Breast epithelium (tissue), 4 donors: ENCODE results near the gene TGM2. TPM values are rescaled to one million over a fixed set of nuclear protein-coding genes. Genes with fewer than 3 reads are reported as not detected.

Source experiments
- DNase-seq, 2 donors: peaks; one replicate each; pipeline ENCODE4 v3.0.0-alpha.2; 2019; ENCODE audit warnings: low spot score in 2 of 2
- H3K27ac ChIP-seq, 2 donors: fragments of 200-600 bp; sonication (generic) in 1 of 2; one replicate each; pipeline ENCODE4 v1.5.1; 2016 to 2019; ENCODE audit warnings: mild to moderate bottlenecking in 1 of 2
- H3K27me3 ChIP-seq, 2 donors: fragments of 200-600 bp; sonication (generic) in 1 of 2; one replicate each; pipeline versions ENCODE4 v1.5.1 to v1.6.0; 2017 to 2019; ENCODE audit warnings: control low read depth in 1 of 2, mild to moderate bottlenecking in 1 of 2
- H3K36me3 ChIP-seq: fragments of 200-600 bp; one replicate; pipeline ENCODE4 v1.5.1; 2019
- H3K4me1 ChIP-seq, 2 donors: fragments of 200-600 bp; sonication (generic); one replicate each; pipeline ENCODE4 v1.5.1; 2016 to 2019; ENCODE audit warnings: control low read depth in 1 of 2
- H3K4me3 ChIP-seq, 3 donors: fragments of 200-600 bp; sonication (generic); 1 replicate in 2 of 3; 2 replicates in 1 of 3; pipeline ENCODE4 v1.5.1; 2016 to 2019; ENCODE audit warnings: mild to moderate bottlenecking in 3 of 3, moderate library complexity in 2 of 3
- H3K9me3 ChIP-seq, 2 donors: fragments of 200-600 bp; sonication (generic) in 1 of 2; one replicate each; pipeline ENCODE4 v1.5.1; 2016 to 2019; ENCODE audit warnings: control low read depth in 1 of 2
- POLR2A ChIP-seq: fragments of 450-650 bp; IDR thresholded peaks from one replicate; pipeline ENCODE4 v1.6.1; 2016; ENCODE audit warnings: antibody characterized with exemption, mild to moderate bottlenecking, moderate library complexity
- POLR2AphosphoS5 ChIP-seq, 3 donors: sonication (generic); formaldehyde crosslinking; IDR thresholded peaks; one replicate each; pipeline ENCODE4 v1.6.1; 2017; ENCODE audit warnings: antibody characterized with exemption in 3 of 3
- intact Hi-C: fragments of 100-400 bp; cut with DNase I; formaldehyde crosslinking; loops from one replicate; pipeline ENCODE4 v1.15.1; 2023; ENCODE audit warnings: low total_unique reads
- total RNA-seq, 3 donors: library from RNA; depleted of rRNA; stranded (reverse); fragments of >200 nt; gene quantifications; one replicate each; pipeline ENCODE4 v1.1.0, GENCODE V29; 2016
- TF ChIP-seq, protein P1 (sequence below), 3 donors: fragments of 450-650 bp; IDR thresholded peaks; one replicate each; pipeline ENCODE4 v1.5.1; 2016 to 2017; ENCODE audit warnings: antibody characterized with exemption in 3 of 3, mild to moderate bottlenecking in 3 of 3, moderate library complexity in 3 of 3

TGM2 gene
- total RNA-seq, 3 donors from 2014 or later, result 10.7 to 44.9 (median 15.2) TPM

DNA sequence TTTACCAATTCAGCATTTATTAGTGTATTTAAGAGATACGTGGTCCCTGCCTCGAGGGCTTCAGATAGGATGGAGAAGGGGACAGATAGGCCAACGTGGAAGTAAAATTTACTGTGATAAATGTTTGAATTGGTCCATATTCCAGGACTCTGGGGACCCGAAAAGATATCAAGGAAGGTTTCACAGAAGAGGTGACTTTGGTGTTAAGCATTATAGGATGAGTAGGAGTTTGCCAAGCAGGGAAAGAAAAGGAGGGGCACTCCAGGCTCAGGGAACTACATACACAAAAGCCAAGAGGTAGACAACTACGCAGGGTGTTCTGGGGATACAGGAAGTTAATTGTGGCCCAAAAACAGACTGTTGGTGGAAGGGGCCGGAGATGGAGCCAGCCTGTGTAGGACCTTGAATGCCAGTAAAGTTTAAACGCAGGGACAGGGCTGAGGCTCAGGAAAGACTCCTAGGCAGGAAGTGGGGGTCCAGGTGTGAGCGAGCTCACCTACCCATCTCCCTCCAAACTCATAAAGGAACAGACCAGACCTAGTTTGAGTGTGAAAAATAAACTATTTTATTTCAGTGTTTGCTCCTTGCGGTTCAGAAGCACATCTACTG, 37.0 kb downstream of the TGM2 start:
- intact Hi-C loops, result no loop called here
- Histone ChIP-seq H3K27ac (no peak overlapping the region), H3K9me3 (no peaks in the 10 kb centered on the region), H3K4me3 (no peak overlapping the region), H3K27me3 (no peaks in the 10 kb centered on the region), H3K4me1 (no peaks in the 10 kb centered on the region), H3K36me3 (no peaks in the 10 kb centered on the region)
- DNase-seq, result no peak
- TF ChIP-seq, protein P1, sequence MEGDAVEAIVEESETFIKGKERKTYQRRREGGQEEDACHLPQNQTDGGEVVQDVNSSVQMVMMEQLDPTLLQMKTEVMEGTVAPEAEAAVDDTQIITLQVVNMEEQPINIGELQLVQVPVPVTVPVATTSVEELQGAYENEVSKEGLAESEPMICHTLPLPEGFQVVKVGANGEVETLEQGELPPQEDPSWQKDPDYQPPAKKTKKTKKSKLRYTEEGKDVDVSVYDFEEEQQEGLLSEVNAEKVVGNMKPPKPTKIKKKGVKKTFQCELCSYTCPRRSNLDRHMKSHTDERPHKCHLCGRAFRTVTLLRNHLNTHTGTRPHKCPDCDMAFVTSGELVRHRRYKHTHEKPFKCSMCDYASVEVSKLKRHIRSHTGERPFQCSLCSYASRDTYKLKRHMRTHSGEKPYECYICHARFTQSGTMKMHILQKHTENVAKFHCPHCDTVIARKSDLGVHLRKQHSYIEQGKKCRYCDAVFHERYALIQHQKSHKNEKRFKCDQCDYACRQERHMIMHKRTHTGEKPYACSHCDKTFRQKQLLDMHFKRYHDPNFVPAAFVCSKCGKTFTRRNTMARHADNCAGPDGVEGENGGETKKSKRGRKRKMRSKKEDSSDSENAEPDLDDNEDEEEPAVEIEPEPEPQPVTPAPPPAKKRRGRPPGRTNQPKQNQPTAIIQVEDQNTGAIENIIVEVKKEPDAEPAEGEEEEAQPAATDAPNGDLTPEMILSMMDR (IDR thresholded peaks at IDR 0.05), result no peak
- TF ChIP-seq POLR2AphosphoS5 (IDR thresholded peaks at IDR 0.05), result no peak

DNA sequence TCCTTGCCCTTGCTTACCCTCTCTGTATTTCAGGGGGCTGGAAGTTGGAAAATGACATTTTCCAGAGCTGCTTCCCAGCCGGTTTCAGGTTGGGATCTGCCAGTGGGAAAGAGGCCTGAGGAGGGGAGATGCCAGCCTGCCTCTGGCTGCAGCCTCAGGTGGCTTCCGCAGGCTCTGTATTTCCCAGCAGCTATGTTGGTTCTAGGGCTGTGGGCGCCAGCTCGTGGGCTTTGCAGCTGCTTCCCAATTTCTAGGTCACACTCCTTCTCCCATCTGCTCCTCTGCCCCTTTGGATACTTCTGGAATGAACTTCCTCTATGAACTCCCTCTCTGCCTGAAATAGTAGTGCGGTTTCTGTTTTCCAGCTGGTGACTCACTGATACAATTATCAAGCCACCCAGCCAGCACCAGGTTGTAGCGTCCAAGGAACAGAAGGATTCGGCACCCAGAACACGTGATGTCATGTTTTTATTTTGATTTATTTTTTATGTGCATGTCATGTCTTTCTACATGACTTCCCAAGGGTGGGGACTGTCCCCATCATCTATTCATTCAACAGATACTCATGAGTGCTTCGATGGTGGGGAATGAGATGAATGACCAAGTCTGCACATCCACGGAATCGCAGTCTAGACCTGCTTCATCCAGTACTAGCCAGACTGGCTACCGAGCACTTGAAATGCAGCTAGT, 38.0 kb downstream of the TGM2 start:
- Histone ChIP-seq H3K27me3 (no peaks in the 10 kb centered on the region), H3K9me3 (no peaks in the 10 kb centered on the region), H3K36me3 (no peaks in the 10 kb centered on the region), H3K4me3 (no peak overlapping the region), H3K27ac (peak overlapping the region; percentile 25 to 27), H3K4me1 (no peaks in the 10 kb centered on the region)
- TF ChIP-seq POLR2A (no peak), POLR2AphosphoS5 (IDR thresholded peaks at IDR 0.05) (no peak)
- TF ChIP-seq, protein P1 (IDR thresholded peaks at IDR 0.05), result no peak
- intact Hi-C loops, result no loop called here
- no peak for DNase-seq

DNA sequence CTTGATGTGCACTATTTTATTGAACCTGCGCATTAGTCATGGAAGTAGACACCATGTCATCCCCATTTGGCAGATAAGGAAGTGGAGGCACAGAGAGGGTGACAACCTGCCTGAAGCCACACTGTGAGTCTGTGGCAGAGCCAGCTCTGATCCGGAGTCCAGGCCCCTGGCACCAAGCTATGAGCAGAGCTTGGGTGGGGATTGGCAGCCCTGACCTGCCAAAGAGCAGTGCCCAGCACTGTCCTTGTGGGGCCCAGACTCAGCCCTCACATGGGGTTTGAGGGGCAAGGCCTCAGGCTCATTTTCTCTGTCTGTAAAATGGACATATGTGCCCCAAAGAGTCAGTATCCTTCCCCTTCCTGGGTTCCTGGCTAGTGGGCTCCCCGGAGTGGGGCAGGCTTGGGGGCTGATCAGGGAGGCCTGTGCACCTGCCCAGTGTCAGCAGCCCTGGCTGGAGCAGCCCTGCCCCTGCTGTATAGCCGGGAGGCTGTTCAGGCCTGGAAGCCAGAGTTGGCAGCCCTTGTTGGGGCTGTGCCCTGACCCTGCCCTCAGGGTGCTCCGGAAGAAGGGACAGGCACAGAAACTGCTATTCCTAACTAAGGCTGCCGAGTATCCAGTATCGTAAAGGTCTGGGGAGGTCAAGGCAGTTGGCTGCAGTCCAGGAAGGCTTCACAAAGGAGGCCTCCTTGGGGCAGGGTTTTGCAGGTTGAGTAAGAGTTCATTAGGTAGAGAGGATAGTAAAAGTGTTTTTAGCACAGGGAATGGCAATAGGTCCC, 38.7 kb downstream of the TGM2 start:
- no peaks in the 10 kb centered on the region for H3K27me3 ChIP-seq
- TF ChIP-seq POLR2A, result no peak
- TF ChIP-seq, protein P1 (IDR thresholded peaks at IDR 0.05), result no peak
- no peak for TF ChIP-seq POLR2AphosphoS5 (IDR thresholded peaks at IDR 0.05)
- no peak overlapping the region for H3K4me3 ChIP-seq
- H3K9me3 ChIP-seq, result no peaks in the 10 kb centered on the region
- H3K27ac ChIP-seq, result peak overlapping the region; percentile 25 to 27
- DNase-seq, result no peak
- H3K36me3 ChIP-seq, result no peaks in the 10 kb centered on the region
- intact Hi-C loops, result no loop called here
- H3K4me1 ChIP-seq, result no peaks in the 10 kb centered on the region

DNA sequence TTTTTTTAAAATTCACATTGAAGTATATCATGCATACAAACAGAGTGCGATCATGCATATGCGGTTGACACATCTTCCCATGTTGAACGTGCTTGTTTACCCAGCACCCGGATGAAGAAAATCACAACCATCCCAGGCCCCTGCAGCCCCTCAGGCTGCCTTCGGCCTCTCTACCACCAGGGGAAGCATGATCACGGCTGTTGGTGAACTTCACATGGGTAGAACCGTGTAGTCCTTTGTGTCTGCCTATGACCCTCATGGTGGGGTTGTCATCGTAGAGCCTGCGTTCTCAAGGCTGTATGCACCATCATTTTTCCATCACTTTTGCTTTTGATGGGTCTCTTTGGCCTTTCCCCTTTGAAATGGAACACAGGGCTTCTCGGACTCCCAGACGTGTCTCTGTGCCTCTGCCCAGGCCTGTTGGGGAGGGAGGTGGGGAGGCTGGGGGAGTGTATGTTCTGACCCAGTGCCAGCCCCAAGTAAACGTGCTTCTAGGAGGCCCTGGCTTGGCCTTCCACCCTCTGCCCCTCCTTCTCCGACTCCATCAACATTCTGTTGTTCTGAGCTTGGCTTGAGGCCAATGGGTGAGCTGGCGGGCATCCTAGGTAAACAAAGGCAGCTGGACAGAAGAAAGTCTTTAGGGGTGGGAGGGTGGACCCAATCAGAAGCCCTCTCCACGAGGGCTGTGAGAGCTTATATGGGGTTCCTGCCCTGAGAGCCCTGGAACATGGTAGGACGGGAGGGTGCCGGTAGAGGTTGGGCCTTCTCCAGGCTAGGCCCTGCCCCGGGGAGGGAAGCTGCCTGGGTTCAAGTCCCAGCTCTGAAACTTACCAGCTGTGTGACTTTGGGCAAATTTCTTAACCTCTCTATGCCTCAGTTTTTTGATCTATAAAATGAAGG, 39.7 kb downstream of the TGM2 start:
- TF ChIP-seq, protein P1 (IDR thresholded peaks at IDR 0.05), result no peak
- H3K36me3 ChIP-seq, result no peaks in the 10 kb centered on the region
- peak in 1 of 2 donors; percentile 85 for DNase-seq
- intact Hi-C loops, result no loop called here
- H3K4me1 ChIP-seq, result no peaks in the 10 kb centered on the region
- H3K27ac ChIP-seq, result no peak overlapping the region
- H3K9me3 ChIP-seq, result no peaks in the 10 kb centered on the region
- no peak overlapping the region for H3K4me3 ChIP-seq
- no peaks in the 10 kb centered on the region for H3K27me3 ChIP-seq
